Esophagus squamous epithelium (tissue), 4 donors: ENCODE data around the gene ITM2B.

Experiments
- CTCF ChIP-seq, 6 experiments: fragments of 450-650 bp in 4 of 6; fragments of 200-600 bp in 2 of 6; sonication (generic) in 2 of 6; IDR thresholded peaks; one replicate each; pipeline ENCODE4 v1.5.1; 2016 to 2019; ENCODE audit warnings: antibody characterized with exemption in 6 of 6, mild to moderate bottlenecking in 4 of 6, moderate library complexity in 4 of 6
- POLR2A ChIP-seq, 4 donors: fragments of 450-650 bp; IDR thresholded peaks; one replicate each; pipeline ENCODE4 v1.6.1; 2017; ENCODE audit warnings: antibody characterized with exemption in 4 of 4, mild to moderate bottlenecking in 4 of 4, moderate library complexity in 3 of 4

GRCh38 chr13:48188601-48189000 lies 44.4 kb upstream of the ITM2B start:
- no peak for TF ChIP-seq POLR2A (IDR thresholded peaks at IDR 0.05)
- no peak for TF ChIP-seq CTCF (IDR thresholded peaks at IDR 0.05)
